Caco-2 (cell line): Measurements from ENCODE around the gene PTGER2. TPM values are rescaled to one million over a fixed set of nuclear protein-coding genes. Genes with fewer than 3 reads are reported as not detected.

Experiments used
- BruUV-seq: library from RNA; stranded (reverse); fragments of 400-500 nt; replicated peaks from 2 replicates; lab custom pipeline; 2021; lab: Mats Ljungman, UMichigan
- CTCF ChIA-PET: fragments of 300-600 bp; sonication (Branson Sonifier 250); formaldehyde crosslinking; loops from one replicate; lab custom pipeline; 2022; ENCODE audit warnings: antibody characterized with exemption; lab: Charles Lee
- POLR2A ChIA-PET: fragments of 300-600 bp; sonication (Branson Sonifier 250); formaldehyde crosslinking; loops from one replicate; lab custom pipeline; 2022; ENCODE audit warnings: antibody characterized with exemption; lab: Charles Lee
- DNase-seq, 2 experiments: peaks; one replicate each; pipeline versions ENCODE4 v3.0.0 to v3.0.0-alpha.2; 2020 to 2022
- H3K27me3 ChIP-seq: replicated peaks from 2 replicates; pipeline ENCODE4 v1.6.0; 2011; ENCODE audit warnings: low read length; ENCODE audit not compliant: control insufficient read depth, insufficient read depth
- H3K36me3 ChIP-seq: 2 replicates; pipeline ENCODE4 v1.5.1; 2011; ENCODE audit warnings: low read length; ENCODE audit not compliant: control insufficient read depth, insufficient read depth
- H3K4me1 ChIP-seq: fragments of 250-450 bp; sonication (Bioruptor Pico); 2 replicates; pipeline ENCODE4 v1.5.1; 2020; ENCODE audit warnings: mild to moderate bottlenecking
- H3K4me3 ChIP-seq: 2 replicates; pipeline ENCODE4 v1.5.1; 2011; ENCODE audit warnings: low read depth, mild to moderate bottlenecking, control low read depth, low read length
- H3K9me3 ChIP-seq: fragments of 250-450 bp; sonication (Bioruptor Pico); 2 replicates; pipeline ENCODE4 v1.5.1; 2020; ENCODE audit warnings: mild to moderate bottlenecking, moderate library complexity
- H3K27ac Mint-ChIP-seq: one replicate; pipeline ENCODE4 v1.8.0; 2022; ENCODE audit warnings: mixed read lengths; ENCODE audit not compliant: unreplicated experiment
- H3K27me3 Mint-ChIP-seq: one replicate; pipeline ENCODE4 v1.8.0; 2022; ENCODE audit warnings: mixed read lengths; ENCODE audit not compliant: insufficient read depth, unreplicated experiment
- H3K36me3 Mint-ChIP-seq: one replicate; pipeline ENCODE4 v1.8.0; 2022; ENCODE audit warnings: mild to moderate bottlenecking, mixed read lengths; ENCODE audit not compliant: insufficient read depth, unreplicated experiment
- H3K4me1 Mint-ChIP-seq: one replicate; pipeline ENCODE4 v1.8.0; 2022; ENCODE audit warnings: low read depth, mixed read lengths; ENCODE audit not compliant: unreplicated experiment
- H3K4me3 Mint-ChIP-seq: one replicate; pipeline ENCODE4 v1.8.0; 2022; ENCODE audit warnings: mild to moderate bottlenecking, moderate library complexity, mixed read lengths; ENCODE audit not compliant: unreplicated experiment
- H3K9me3 Mint-ChIP-seq: one replicate; pipeline ENCODE4 v1.8.0; 2022; ENCODE audit warnings: mixed read lengths; ENCODE audit not compliant: unreplicated experiment
- intact Hi-C: fragments of 100-400 bp; cut with micrococcal nuclease; formaldehyde crosslinking; loops from one replicate; pipeline ENCODE4 v1.10.0; 2022; ENCODE audit not compliant: unreplicated experiment
- total RNA-seq: library from RNA; stranded (reverse); gene quantifications from 2 replicates; pipeline ENCODE4 v1.2.3, GENCODE V29; 2022
- TF ChIP-seq, protein P1 (sequence below), 2 experiments: fragments of 200-600 bp in 1 of 2; IDR thresholded peaks; 1 replicate in 1 of 2; 2 replicates in 1 of 2; pipeline versions ENCODE4 v1.5.1 to v1.8.0; 2011 to 2022; ENCODE audit warnings: antibody characterized with exemption in 1 of 2, control low read depth in 1 of 2, inconsistent platforms in 1 of 2, low read depth in 1 of 2, low read length in 1 of 2, mild to moderate bottlenecking in 1 of 2, moderate library complexity in 1 of 2; ENCODE audit not compliant: insufficient read depth in 1 of 2, severe bottlenecking in 1 of 2, unreplicated experiment in 1 of 2

Gene PTGER2
- total RNA-seq, 1 experiment from 2014 or later, result 0.27 TPM

DNA sequence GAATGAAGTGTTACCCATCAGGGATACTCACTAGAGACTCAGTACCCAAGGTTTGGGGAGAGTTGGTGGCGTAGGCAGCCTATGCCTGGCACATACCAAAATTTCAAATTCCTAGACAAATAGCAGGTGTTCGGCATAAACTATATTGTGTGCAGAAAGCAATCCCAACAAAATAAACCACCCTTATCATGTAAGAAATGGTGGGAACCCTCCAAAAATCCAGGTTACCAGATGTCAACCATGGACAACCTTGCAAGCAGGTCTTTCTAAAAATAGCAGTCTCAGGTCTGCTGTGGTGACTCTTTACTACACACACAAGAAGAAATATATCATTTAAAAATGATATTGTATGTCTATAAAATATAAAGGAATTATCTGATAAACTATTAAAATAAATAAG is 17.7 kb upstream of the PTGER2 start:
- H3K4me3 ChIP-seq, result no peak overlapping the region
- peaks cover 2% of the 10 kb centered on the region for H3K4me1 Mint-ChIP-seq
- no peaks in the 10 kb centered on the region for H3K9me3 ChIP-seq
- H3K27me3 ChIP-seq, result no peaks in the 10 kb centered on the region
- H3K36me3 Mint-ChIP-seq, result peaks cover 2% of the 10 kb centered on the region
- intact Hi-C loops, result no loop called here
- TF ChIP-seq, protein P1, sequence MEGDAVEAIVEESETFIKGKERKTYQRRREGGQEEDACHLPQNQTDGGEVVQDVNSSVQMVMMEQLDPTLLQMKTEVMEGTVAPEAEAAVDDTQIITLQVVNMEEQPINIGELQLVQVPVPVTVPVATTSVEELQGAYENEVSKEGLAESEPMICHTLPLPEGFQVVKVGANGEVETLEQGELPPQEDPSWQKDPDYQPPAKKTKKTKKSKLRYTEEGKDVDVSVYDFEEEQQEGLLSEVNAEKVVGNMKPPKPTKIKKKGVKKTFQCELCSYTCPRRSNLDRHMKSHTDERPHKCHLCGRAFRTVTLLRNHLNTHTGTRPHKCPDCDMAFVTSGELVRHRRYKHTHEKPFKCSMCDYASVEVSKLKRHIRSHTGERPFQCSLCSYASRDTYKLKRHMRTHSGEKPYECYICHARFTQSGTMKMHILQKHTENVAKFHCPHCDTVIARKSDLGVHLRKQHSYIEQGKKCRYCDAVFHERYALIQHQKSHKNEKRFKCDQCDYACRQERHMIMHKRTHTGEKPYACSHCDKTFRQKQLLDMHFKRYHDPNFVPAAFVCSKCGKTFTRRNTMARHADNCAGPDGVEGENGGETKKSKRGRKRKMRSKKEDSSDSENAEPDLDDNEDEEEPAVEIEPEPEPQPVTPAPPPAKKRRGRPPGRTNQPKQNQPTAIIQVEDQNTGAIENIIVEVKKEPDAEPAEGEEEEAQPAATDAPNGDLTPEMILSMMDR (IDR thresholded peaks at IDR 0.05; ENCODE audit: insufficient read depth in 1 of 2, low read depth in 1 of 2, low read length in 1 of 2, severe bottlenecking in 1 of 2, unreplicated experiment in 1 of 2), result no peak
- DNase-seq, result no peak
- H3K36me3 ChIP-seq, result no peaks in the 10 kb centered on the region
- ChIA-PET POLR2A (no interaction called here), CTCF (no interaction called here)
- H3K9me3 Mint-ChIP-seq, result no peaks in the 10 kb centered on the region
- peaks cover 4% of the 10 kb centered on the region for H3K27me3 Mint-ChIP-seq
- H3K27ac Mint-ChIP-seq, result peak overlapping the region; percentile 19
- H3K4me3 Mint-ChIP-seq, result no peak overlapping the region
- H3K4me1 ChIP-seq, result no peaks in the 10 kb centered on the region
- no TSS peak for BruUV-seq

DNA sequence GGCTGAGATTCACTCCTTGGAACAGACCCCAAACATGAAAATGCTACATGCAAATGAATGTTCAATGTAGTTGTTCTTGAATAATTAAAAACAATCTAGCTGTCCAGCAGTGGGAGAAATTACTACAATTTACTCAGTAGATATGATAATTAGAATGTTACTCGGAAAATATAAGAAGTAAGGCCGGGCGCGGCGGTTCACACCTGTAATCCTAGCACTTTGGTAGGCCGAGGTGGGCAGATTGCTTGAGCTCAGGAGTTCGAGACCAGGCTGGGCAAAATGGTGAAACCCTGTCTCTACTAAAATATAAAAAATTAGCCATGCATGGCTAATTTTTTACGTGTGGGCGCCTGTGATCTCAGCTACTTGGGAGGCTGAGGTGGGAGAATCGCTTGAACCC is 15.3 kb upstream of the PTGER2 start:
- H3K27me3 ChIP-seq, result no peaks in the 10 kb centered on the region
- Mint-ChIP-seq H3K27me3 (peaks cover 11% of the 10 kb centered on the region), H3K4me1 (no peaks in the 10 kb centered on the region), H3K9me3 (no peaks in the 10 kb centered on the region), H3K36me3 (no peaks in the 10 kb centered on the region), H3K4me3 (no peak overlapping the region), H3K27ac (no peak overlapping the region)
- no peaks in the 10 kb centered on the region for H3K4me1 ChIP-seq
- DNase-seq, result no peak
- H3K9me3 ChIP-seq, result no peaks in the 10 kb centered on the region
- H3K36me3 ChIP-seq, result no peaks in the 10 kb centered on the region
- intact Hi-C loops, result loop anchor here (1.0 kb wide), 1 partner anchor 175 kb away; no protein-coding TSS in a partner anchor
- TF ChIP-seq, protein P1 (IDR thresholded peaks at IDR 0.05; ENCODE audit: insufficient read depth in 1 of 2, low read depth in 1 of 2, low read length in 1 of 2, severe bottlenecking in 1 of 2, unreplicated experiment in 1 of 2), result no peak
- ChIA-PET POLR2A (no interaction called here), CTCF (no interaction called here)
- BruUV-seq, result no TSS peak
- H3K4me3 ChIP-seq, result no peak overlapping the region

DNA sequence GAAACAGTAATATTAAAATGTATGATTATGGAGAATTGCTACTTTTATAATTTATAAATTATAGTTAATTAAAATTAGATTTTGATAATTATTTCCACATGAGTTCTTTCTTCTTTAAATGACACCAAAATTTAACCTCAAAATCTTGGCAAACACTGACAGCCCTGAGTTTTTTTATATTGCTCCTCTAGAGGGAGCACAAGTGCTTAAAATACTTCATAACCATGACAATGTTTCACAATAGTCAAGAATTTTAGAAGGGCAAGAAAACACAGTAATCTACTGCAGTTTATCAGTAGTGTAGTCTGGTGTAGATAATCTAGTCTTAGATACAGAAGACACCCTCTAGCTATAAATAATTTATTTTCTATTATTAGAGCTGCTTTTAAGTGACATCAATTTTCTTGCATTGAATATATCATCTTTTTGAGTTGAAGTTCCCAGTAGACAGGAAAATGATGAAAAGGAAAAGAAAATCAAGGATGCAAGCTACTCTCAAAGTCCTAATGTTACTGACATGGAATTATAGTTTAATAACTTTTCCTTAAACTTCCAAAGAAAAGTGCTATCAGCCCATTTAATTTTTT is 14.3 kb upstream of the PTGER2 start:
- no peaks in the 10 kb centered on the region for H3K27me3 ChIP-seq
- H3K9me3 ChIP-seq, result no peaks in the 10 kb centered on the region
- H3K36me3 Mint-ChIP-seq, result no peaks in the 10 kb centered on the region
- H3K4me1 ChIP-seq, result no peaks in the 10 kb centered on the region
- TF ChIP-seq, protein P1 (IDR thresholded peaks at IDR 0.05; ENCODE audit: insufficient read depth in 1 of 2, low read depth in 1 of 2, low read length in 1 of 2, severe bottlenecking in 1 of 2, unreplicated experiment in 1 of 2), result peak; percentile 66 to 76
- H3K27ac Mint-ChIP-seq, result no peak overlapping the region
- H3K4me3 ChIP-seq, result no peak overlapping the region
- no peaks in the 10 kb centered on the region for H3K9me3 Mint-ChIP-seq
- no peaks in the 10 kb centered on the region for H3K36me3 ChIP-seq
- H3K4me3 Mint-ChIP-seq, result no peak overlapping the region
- POLR2A ChIA-PET, result no interaction called here
- intact Hi-C loops, result loop anchor here (1.0 kb wide), 1 partner anchor 174 kb away; no protein-coding TSS in a partner anchor
- CTCF ChIA-PET, result interaction anchor here (1.1 kb wide), 1 partner anchor 11 kb away, joined by 3 read pairs; no protein-coding TSS in a partner anchor
- peaks cover 13% of the 10 kb centered on the region for H3K27me3 Mint-ChIP-seq
- no TSS peak for BruUV-seq
- no peaks in the 10 kb centered on the region for H3K4me1 Mint-ChIP-seq
- peak in 1 of 2 experiments; percentile 36 for DNase-seq
